WTC11 (cell line): ENCODE data around the gene CA11. TPM values are rescaled to one million over a fixed set of nuclear protein-coding genes. Genes with fewer than 3 reads are reported as not detected.

ENCODE experiments used
- ATAC-seq: fragments of 200-7000 bp; cut with Tn5 transposase; 2 replicates; pipeline ENCODE4 v1.10.0; 2021; ENCODE audit warnings: mild to moderate bottlenecking, moderate library complexity
- CTCF ChIA-PET: fragments of 300-600 bp; sonication (Branson Sonifier 250); formaldehyde crosslinking; loops from one replicate; lab custom pipeline; 2021; ENCODE audit warnings: antibody characterized with exemption; lab: Charles Lee
- POLR2A ChIA-PET: fragments of 350-600 bp; sonication (Branson Sonifier 250); formaldehyde crosslinking; loops from one replicate; lab custom pipeline; 2021; ENCODE audit warnings: antibody characterized with exemption; lab: Charles Lee
- DNase-seq: peaks from one replicate; pipeline ENCODE4 v3.0.0; 2021; ENCODE audit warnings: low spot score
- H3K27ac Mint-ChIP-seq: 2 replicates; pipeline ENCODE4 v1.8.0; 2021; ENCODE audit warnings: mixed read lengths
- H3K27me3 Mint-ChIP-seq: 2 replicates; pipeline ENCODE4 v1.8.0; 2021; ENCODE audit warnings: low read depth, mild to moderate bottlenecking, moderate library complexity, mixed read lengths
- H3K36me3 Mint-ChIP-seq: 2 replicates; pipeline ENCODE4 v1.8.0; 2021; ENCODE audit warnings: mixed read lengths
- H3K4me1 Mint-ChIP-seq: 2 replicates; pipeline ENCODE4 v1.8.0; 2022; ENCODE audit warnings: mixed read lengths
- H3K4me3 Mint-ChIP-seq: 2 replicates; pipeline ENCODE4 v1.8.0; 2021; ENCODE audit warnings: mild to moderate bottlenecking, moderate library complexity, mixed read lengths
- H3K9me3 Mint-ChIP-seq: 2 replicates; pipeline ENCODE4 v1.8.0; 2021; ENCODE audit warnings: mixed read lengths
- ELF4 ChIP-seq: sonication (generic); formaldehyde crosslinking; IDR thresholded peaks from 2 replicates; pipeline ENCODE4 v1.8.1; 2022; ENCODE audit warnings: low read depth, mild to moderate bottlenecking, moderate library complexity, missing genetic modification reagents
- GTF2I ChIP-seq: fragments of 250-450 bp; sonication (Bioruptor Pico); conservative IDR thresholded peaks from 2 replicates; pipeline ENCODE4 v1.4.0; 2021; ENCODE audit warnings: mild to moderate bottlenecking
- NFATC4 ChIP-seq: fragments of 250-450 bp; sonication (Bioruptor Pico); IDR thresholded peaks from 2 replicates; pipeline ENCODE4 v1.9.0; 2021; ENCODE audit warnings: mild to moderate bottlenecking
- NR3C1 ChIP-seq: sonication (generic); formaldehyde crosslinking; conservative IDR thresholded peaks from 2 replicates; pipeline ENCODE4 v1.8.1; 2023; ENCODE audit warnings: low read depth, mild to moderate bottlenecking, missing genetic modification reagents
- RELA ChIP-seq: sonication (generic); formaldehyde crosslinking; IDR thresholded peaks from 2 replicates; pipeline ENCODE4 v1.8.1; 2022; ENCODE audit warnings: missing genetic modification reagents, mild to moderate bottlenecking, borderline replicate concordance
- SP1 ChIP-seq: sonication (generic); formaldehyde crosslinking; conservative IDR thresholded peaks from 2 replicates; pipeline ENCODE4 v1.8.1; 2022; ENCODE audit warnings: missing genetic modification reagents
- ZBTB21 ChIP-seq: sonication (generic); formaldehyde crosslinking; IDR thresholded peaks from 2 replicates; pipeline ENCODE4 v1.8.1; 2023; ENCODE audit warnings: mild to moderate bottlenecking, missing genetic modification reagents, borderline replicate concordance
- ZNF138 ChIP-seq: sonication (generic); formaldehyde crosslinking; conservative IDR thresholded peaks from 2 replicates; pipeline ENCODE4 v1.8.1; 2022; ENCODE audit warnings: mild to moderate bottlenecking, moderate library complexity, missing genetic modification reagents
- ZNF232 ChIP-seq: sonication (generic); formaldehyde crosslinking; IDR thresholded peaks from 2 replicates; pipeline ENCODE4 v1.8.0; 2022; ENCODE audit warnings: mild to moderate bottlenecking, missing genetic modification reagents
- ZNF423 ChIP-seq: fragments of 250-450 bp; sonication (Bioruptor Pico); IDR thresholded peaks from 2 replicates; pipeline ENCODE4 v2.1.2; 2022; ENCODE audit warnings: mild to moderate bottlenecking, moderate library complexity
- total RNA-seq: library from RNA; stranded (reverse); gene quantifications from 3 replicates; pipeline ENCODE4 v1.2.3, GENCODE V29; 2021
- TF ChIP-seq, protein P1 (sequence below): fragments of 250-450 bp; sonication (Bioruptor Pico); IDR thresholded peaks from 2 replicates; pipeline ENCODE4 v1.9.0; 2021; ENCODE audit warnings: mild to moderate bottlenecking, borderline replicate concordance
- TF ChIP-seq, protein P2 (sequence below): sonication (generic); formaldehyde crosslinking; IDR thresholded peaks from 2 replicates; pipeline ENCODE4 v1.8.1; 2023; ENCODE audit warnings: mild to moderate bottlenecking, missing genetic modification reagents
- TF ChIP-seq, protein P3 (sequence below): sonication (generic); formaldehyde crosslinking; IDR thresholded peaks from 2 replicates; pipeline ENCODE4 v1.8.1; 2022; ENCODE audit warnings: mild to moderate bottlenecking, moderate library complexity, missing genetic modification reagents
- TF ChIP-seq, protein P4 (sequence below): sonication (generic); formaldehyde crosslinking; IDR thresholded peaks from 2 replicates; pipeline ENCODE4 v1.8.0; 2022; ENCODE audit warnings: mild to moderate bottlenecking, missing genetic modification reagents
- TF ChIP-seq, protein P5 (sequence below): sonication (generic); formaldehyde crosslinking; IDR thresholded peaks from 2 replicates; pipeline ENCODE4 v1.8.0; 2023; ENCODE audit warnings: missing genetic modification reagents, mild to moderate bottlenecking, borderline replicate concordance

The CA11 gene
- total RNA-seq, 1 experiment from 2014 or later = 41.4 TPM

DNA sequence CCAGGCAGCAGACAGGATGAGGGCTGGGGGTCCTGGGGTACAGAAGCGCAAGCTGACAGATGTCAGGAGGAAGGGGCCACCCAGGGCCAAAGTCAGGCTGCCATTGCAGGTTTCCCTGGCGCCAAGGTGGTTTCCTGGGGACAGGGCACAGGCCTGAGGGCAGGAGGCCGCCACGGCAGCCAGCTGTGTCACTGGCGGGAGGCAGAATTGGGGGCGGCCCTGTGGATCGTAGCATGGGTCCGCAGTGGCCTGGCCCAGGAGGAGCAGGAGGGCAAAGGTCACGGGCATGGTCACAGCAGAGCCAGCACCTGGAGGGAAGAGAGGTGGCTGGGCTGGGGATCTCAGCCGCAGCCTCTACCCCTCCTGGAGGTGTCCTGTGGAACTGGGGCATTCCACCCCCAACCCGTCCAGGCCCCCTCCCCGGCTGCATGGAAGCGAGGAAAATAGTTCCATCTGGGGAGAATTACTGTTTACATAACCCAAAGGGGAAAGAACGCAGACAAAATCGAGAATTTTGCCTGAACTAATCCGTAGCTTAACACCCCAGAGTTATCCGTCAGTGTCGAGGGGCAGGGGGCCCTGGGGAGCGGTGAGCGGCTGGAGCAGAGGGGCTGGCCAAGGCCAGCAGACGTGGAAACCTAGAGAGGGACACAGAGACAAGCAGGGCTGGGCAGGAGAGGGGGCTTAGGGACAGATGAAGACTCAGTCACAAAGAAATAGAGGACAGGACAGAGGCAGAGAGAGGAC is 24.9 kb upstream of the CA11 start:
- H3K27ac Mint-ChIP-seq = no peak overlapping the region
- peaks cover 26% of the 10 kb centered on the region for H3K4me1 Mint-ChIP-seq
- CTCF ChIA-PET = interaction anchor here (1.3 to 1.6 kb wide), 2 partner anchors 25 kb away, joined by 3 read pairs; partner anchors contain the start of genes CA11 and FUT2
- POLR2A ChIA-PET = no interaction called here
- H3K9me3 Mint-ChIP-seq = peaks cover 10% of the 10 kb centered on the region
- DNase-seq (no peak), ATAC-seq (no peak)
- TF ChIP-seq RELA (CRISPR knock-in tag) = 0 out of 2 replicates have a peak, but pooled peaks have one; percentile 6
- TF ChIP-seq, protein P1, sequence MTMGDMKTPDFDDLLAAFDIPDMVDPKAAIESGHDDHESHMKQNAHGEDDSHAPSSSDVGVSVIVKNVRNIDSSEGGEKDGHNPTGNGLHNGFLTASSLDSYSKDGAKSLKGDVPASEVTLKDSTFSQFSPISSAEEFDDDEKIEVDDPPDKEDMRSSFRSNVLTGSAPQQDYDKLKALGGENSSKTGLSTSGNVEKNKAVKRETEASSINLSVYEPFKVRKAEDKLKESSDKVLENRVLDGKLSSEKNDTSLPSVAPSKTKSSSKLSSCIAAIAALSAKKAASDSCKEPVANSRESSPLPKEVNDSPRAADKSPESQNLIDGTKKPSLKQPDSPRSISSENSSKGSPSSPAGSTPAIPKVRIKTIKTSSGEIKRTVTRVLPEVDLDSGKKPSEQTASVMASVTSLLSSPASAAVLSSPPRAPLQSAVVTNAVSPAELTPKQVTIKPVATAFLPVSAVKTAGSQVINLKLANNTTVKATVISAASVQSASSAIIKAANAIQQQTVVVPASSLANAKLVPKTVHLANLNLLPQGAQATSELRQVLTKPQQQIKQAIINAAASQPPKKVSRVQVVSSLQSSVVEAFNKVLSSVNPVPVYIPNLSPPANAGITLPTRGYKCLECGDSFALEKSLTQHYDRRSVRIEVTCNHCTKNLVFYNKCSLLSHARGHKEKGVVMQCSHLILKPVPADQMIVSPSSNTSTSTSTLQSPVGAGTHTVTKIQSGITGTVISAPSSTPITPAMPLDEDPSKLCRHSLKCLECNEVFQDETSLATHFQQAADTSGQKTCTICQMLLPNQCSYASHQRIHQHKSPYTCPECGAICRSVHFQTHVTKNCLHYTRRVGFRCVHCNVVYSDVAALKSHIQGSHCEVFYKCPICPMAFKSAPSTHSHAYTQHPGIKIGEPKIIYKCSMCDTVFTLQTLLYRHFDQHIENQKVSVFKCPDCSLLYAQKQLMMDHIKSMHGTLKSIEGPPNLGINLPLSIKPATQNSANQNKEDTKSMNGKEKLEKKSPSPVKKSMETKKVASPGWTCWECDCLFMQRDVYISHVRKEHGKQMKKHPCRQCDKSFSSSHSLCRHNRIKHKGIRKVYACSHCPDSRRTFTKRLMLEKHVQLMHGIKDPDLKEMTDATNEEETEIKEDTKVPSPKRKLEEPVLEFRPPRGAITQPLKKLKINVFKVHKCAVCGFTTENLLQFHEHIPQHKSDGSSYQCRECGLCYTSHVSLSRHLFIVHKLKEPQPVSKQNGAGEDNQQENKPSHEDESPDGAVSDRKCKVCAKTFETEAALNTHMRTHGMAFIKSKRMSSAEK (CRISPR knock-in tag) = no peak
- H3K4me3 Mint-ChIP-seq = no peak overlapping the region
- H3K27me3 Mint-ChIP-seq = peaks cover 17% of the 10 kb centered on the region
- no peaks in the 10 kb centered on the region for H3K36me3 Mint-ChIP-seq

DNA sequence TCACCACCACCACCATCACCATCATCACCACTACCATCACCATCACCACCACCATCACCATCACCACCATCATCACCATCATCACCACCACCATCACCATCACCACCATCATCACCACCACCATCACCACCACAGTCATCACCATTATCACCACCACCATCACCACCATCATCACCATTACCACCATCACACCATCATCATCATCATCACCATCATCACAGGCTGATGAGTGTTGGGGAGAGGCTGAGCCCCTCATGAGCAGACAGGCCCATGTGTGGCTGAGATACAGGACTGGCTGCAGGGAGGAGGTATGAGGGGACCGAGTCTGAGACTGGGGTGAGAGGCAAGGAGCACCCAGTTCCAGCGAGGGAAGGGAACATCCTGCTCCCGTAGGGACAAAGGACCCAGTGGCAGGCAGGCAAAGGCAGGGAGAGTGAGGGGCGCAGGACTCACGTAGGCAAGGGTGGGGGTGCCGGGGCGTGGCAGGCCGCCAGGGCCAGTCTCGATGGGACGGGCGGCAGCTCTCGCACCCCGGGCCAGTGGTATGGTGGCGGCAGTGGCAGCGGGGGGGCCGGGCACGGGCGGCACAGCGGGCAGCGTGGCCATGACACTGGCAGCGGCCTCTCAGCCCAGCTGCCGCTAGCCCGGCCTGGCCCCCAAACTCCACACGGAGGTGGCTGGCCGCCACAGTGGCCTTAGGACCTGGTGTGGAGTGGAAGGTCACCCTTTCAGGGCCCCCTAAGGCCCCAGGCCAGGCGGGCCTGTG is 24.1 kb upstream of the CA11 start:
- peaks cover 10% of the 10 kb centered on the region for H3K9me3 Mint-ChIP-seq
- POLR2A ChIA-PET = no interaction called here
- no peak overlapping the region for H3K4me3 Mint-ChIP-seq
- no peak overlapping the region for H3K27ac Mint-ChIP-seq
- H3K27me3 Mint-ChIP-seq = peaks cover 15% of the 10 kb centered on the region
- TF ChIP-seq NR3C1 (CRISPR knock-in tag) (no peak), RELA (CRISPR knock-in tag) (0 out of 2 replicates have a peak, but pooled peaks have one; percentile 6)
- DNase-seq (no peak), ATAC-seq (no peak)
- H3K4me1 Mint-ChIP-seq = peaks cover 19% of the 10 kb centered on the region
- CTCF ChIA-PET = interaction anchor here (1.3 kb wide), 1 partner anchor 24 kb away, joined by 3 read pairs; the partner anchor contains the start of gene CA11
- H3K36me3 Mint-ChIP-seq = no peaks in the 10 kb centered on the region

DNA sequence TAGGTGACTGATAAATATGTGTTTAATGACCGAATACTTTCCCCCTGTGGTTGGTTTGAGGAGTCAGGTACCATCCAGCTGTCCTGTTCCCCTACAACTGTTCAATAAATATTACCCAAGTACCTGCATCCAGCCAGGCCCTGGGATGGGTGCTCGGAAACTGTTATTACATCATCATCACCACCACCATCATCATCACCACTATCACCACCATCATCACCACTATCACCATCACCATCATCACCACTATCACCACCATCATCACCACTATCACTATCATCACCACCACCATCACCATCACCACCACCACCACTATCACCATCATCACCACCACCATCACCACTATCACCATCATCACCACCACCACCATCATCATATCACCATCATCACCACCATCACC is 22.8 kb upstream of the CA11 start:
- H3K36me3 Mint-ChIP-seq = no peaks in the 10 kb centered on the region
- ATAC-seq (no peak), DNase-seq (no peak)
- peaks cover 10% of the 10 kb centered on the region for H3K9me3 Mint-ChIP-seq
- no peak overlapping the region for H3K27ac Mint-ChIP-seq
- CTCF ChIA-PET = no interaction called here
- H3K27me3 Mint-ChIP-seq = peaks cover 3% of the 10 kb centered on the region
- POLR2A ChIA-PET = no interaction called here
- peaks cover 6% of the 10 kb centered on the region for H3K4me1 Mint-ChIP-seq
- no peak overlapping the region for H3K4me3 Mint-ChIP-seq
- TF ChIP-seq, protein P2, sequence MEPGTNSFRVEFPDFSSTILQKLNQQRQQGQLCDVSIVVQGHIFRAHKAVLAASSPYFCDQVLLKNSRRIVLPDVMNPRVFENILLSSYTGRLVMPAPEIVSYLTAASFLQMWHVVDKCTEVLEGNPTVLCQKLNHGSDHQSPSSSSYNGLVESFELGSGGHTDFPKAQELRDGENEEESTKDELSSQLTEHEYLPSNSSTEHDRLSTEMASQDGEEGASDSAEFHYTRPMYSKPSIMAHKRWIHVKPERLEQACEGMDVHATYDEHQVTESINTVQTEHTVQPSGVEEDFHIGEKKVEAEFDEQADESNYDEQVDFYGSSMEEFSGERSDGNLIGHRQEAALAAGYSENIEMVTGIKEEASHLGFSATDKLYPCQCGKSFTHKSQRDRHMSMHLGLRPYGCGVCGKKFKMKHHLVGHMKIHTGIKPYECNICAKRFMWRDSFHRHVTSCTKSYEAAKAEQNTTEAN (CRISPR knock-in tag) = no peak
- TF ChIP-seq GTF2I (CRISPR knock-in tag) (no peak), ELF4 (no peak), NFATC4 (no peak), ZNF138 (CRISPR knock-in tag) (no peak), ZBTB21 (CRISPR knock-in tag) (no peak), SP1 (no peak), ZNF423 (CRISPR knock-in tag) (no peak), ZNF232 (CRISPR knock-in tag) (no peak)
- TF ChIP-seq, protein P3, sequence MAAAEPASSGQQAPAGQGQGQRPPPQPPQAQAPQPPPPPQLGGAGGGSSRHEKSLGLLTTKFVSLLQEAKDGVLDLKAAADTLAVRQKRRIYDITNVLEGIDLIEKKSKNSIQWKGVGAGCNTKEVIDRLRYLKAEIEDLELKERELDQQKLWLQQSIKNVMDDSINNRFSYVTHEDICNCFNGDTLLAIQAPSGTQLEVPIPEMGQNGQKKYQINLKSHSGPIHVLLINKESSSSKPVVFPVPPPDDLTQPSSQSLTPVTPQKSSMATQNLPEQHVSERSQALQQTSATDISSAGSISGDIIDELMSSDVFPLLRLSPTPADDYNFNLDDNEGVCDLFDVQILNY = no peak
- TF ChIP-seq, protein P4, sequence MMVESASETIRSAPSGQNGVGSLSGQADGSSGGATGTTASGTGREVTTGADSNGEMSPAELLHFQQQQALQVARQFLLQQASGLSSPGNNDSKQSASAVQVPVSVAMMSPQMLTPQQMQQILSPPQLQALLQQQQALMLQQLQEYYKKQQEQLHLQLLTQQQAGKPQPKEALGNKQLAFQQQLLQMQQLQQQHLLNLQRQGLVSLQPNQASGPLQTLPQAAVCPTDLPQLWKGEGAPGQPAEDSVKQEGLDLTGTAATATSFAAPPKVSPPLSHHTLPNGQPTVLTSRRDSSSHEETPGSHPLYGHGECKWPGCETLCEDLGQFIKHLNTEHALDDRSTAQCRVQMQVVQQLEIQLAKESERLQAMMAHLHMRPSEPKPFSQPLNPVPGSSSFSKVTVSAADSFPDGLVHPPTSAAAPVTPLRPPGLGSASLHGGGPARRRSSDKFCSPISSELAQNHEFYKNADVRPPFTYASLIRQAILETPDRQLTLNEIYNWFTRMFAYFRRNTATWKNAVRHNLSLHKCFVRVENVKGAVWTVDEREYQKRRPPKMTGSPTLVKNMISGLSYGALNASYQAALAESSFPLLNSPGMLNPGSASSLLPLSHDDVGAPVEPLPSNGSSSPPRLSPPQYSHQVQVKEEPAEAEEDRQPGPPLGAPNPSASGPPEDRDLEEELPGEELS (CRISPR knock-in tag) = no peak
- TF ChIP-seq, protein P5, sequence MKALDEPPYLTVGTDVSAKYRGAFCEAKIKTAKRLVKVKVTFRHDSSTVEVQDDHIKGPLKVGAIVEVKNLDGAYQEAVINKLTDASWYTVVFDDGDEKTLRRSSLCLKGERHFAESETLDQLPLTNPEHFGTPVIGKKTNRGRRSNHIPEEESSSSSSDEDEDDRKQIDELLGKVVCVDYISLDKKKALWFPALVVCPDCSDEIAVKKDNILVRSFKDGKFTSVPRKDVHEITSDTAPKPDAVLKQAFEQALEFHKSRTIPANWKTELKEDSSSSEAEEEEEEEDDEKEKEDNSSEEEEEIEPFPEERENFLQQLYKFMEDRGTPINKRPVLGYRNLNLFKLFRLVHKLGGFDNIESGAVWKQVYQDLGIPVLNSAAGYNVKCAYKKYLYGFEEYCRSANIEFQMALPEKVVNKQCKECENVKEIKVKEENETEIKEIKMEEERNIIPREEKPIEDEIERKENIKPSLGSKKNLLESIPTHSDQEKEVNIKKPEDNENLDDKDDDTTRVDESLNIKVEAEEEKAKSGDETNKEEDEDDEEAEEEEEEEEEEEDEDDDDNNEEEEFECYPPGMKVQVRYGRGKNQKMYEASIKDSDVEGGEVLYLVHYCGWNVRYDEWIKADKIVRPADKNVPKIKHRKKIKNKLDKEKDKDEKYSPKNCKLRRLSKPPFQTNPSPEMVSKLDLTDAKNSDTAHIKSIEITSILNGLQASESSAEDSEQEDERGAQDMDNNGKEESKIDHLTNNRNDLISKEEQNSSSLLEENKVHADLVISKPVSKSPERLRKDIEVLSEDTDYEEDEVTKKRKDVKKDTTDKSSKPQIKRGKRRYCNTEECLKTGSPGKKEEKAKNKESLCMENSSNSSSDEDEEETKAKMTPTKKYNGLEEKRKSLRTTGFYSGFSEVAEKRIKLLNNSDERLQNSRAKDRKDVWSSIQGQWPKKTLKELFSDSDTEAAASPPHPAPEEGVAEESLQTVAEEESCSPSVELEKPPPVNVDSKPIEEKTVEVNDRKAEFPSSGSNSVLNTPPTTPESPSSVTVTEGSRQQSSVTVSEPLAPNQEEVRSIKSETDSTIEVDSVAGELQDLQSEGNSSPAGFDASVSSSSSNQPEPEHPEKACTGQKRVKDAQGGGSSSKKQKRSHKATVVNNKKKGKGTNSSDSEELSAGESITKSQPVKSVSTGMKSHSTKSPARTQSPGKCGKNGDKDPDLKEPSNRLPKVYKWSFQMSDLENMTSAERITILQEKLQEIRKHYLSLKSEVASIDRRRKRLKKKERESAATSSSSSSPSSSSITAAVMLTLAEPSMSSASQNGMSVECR (CRISPR knock-in tag) = no peak
